Measurements from ENCODE around the gene OSBPL9. TPM values are rescaled to one million over a fixed set of nuclear protein-coding genes. Genes with fewer than 3 reads are reported as not detected.

The OSBPL9 gene
- total RNA-seq, 2 experiments from 2014 or later = 58.6 to 87.8 TPM

DNA sequence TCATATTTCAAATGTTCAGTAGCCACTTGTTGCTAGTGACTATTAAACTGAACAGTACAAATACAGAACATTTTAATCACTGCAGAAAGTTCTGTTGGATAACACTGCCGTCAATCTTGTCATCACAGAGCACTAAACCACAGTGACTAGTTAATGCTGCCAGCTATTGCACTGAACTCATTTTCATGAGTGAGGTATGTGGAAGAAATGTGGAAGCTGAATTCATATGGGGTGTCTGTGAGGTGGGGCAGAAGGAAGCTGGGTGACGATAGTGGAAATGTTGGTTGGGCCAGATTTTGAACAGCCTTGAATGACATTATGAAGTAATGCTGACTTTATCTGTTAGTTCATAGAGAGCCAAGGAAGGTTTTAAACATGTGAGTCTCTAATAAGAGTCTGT is 49.6 kb downstream of the OSBPL9 start:
- BruUV-seq (replicated peaks) = no TSS peak
- no peak for DNase-seq (ENCODE audit: low spot score)
- no peaks in the 10 kb centered on the region for H3K4me1 ChIP-seq (ENCODE audit: insufficient read depth, low read length, poor library complexity, severe bottlenecking)
- H4K20me1 ChIP-seq (ENCODE audit: insufficient read depth, low read length) = no peaks in the 10 kb centered on the region
- intact Hi-C loops (cut with micrococcal nuclease; ENCODE audit: unreplicated experiment) = no loop called here
- H3K27ac ChIP-seq (ENCODE audit: low read depth, low read length, poor library complexity, severe bottlenecking) = no peak overlapping the region
- no peaks in the 10 kb centered on the region for H3K9me3 ChIP-seq (ENCODE audit: low read length)
- H3K4me3 ChIP-seq (ENCODE audit: low read depth, low read length, poor library complexity, severe bottlenecking) = no peak overlapping the region
- CTCF ChIA-PET (ENCODE audit: unreplicated experiment) = no interaction called here
- no peaks in the 10 kb centered on the region for H3K9me2 ChIP-seq (ENCODE audit: insufficient read depth, low read length)
- no peak overlapping the region for H3K4me2 ChIP-seq (ENCODE audit: low read length)
- TF ChIP-seq, protein P1, sequence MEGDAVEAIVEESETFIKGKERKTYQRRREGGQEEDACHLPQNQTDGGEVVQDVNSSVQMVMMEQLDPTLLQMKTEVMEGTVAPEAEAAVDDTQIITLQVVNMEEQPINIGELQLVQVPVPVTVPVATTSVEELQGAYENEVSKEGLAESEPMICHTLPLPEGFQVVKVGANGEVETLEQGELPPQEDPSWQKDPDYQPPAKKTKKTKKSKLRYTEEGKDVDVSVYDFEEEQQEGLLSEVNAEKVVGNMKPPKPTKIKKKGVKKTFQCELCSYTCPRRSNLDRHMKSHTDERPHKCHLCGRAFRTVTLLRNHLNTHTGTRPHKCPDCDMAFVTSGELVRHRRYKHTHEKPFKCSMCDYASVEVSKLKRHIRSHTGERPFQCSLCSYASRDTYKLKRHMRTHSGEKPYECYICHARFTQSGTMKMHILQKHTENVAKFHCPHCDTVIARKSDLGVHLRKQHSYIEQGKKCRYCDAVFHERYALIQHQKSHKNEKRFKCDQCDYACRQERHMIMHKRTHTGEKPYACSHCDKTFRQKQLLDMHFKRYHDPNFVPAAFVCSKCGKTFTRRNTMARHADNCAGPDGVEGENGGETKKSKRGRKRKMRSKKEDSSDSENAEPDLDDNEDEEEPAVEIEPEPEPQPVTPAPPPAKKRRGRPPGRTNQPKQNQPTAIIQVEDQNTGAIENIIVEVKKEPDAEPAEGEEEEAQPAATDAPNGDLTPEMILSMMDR (conservative IDR thresholded peaks at IDR 0.05; ENCODE audit: low read length) = no peak
- TF ChIP-seq EZH2phosphoT487 (IDR thresholded peaks at IDR 0.05; ENCODE audit: borderline replicate concordance, low read depth, low read length) = no peak
- H3K79me2 ChIP-seq (ENCODE audit: insufficient read depth, low read depth, low read length) = no peaks in the 10 kb centered on the region
- no peak overlapping the region for H2AFZ ChIP-seq (ENCODE audit: low read length)
- H3K36me3 ChIP-seq (ENCODE audit: insufficient read depth, low read length) = no peaks in the 10 kb centered on the region
- POLR2A ChIA-PET = interaction anchor here (0.7 kb wide), 1 partner anchor 9 kb away, joined by 3 read pairs; no protein-coding TSS in a partner anchor

DNA sequence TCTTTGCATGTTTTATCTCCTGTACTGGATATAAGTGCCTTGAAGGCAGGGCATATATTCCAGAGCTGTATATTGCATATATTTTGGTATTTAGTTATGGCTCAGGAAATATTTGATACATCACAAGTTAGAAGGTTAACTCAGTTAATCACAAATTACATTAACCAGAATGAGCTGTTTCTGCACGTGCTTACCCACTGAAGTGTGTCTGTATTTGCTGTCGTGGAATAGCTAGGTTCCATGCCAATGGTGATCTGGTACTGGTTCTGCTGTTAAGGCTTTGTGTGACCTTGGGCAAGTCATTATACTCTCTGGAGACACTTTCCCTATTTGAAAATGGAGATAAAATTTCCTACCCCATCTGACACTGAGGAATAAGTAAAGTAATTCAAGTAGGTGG is 50.7 kb downstream of the OSBPL9 start:
- Histone ChIP-seq H3K27ac (ENCODE audit: low read depth, low read length, poor library complexity, severe bottlenecking) (no peak overlapping the region), H3K9me2 (ENCODE audit: insufficient read depth, low read length) (no peaks in the 10 kb centered on the region), H2AFZ (ENCODE audit: low read length) (no peak overlapping the region), H3K36me3 (ENCODE audit: insufficient read depth, low read length) (no peaks in the 10 kb centered on the region), H3K9me3 (ENCODE audit: low read length) (no peaks in the 10 kb centered on the region), H4K20me1 (ENCODE audit: insufficient read depth, low read length) (no peaks in the 10 kb centered on the region), H3K4me1 (ENCODE audit: insufficient read depth, low read length, poor library complexity, severe bottlenecking) (no peaks in the 10 kb centered on the region), H3K79me2 (ENCODE audit: insufficient read depth, low read depth, low read length) (no peaks in the 10 kb centered on the region), H3K4me2 (ENCODE audit: low read length) (no peak overlapping the region), H3K4me3 (ENCODE audit: low read depth, low read length, poor library complexity, severe bottlenecking) (no peak overlapping the region)
- ChIA-PET POLR2A (interaction anchor here (0.7 kb wide), 1 partner anchor 176 kb away, joined by 4 read pairs; no protein-coding TSS in a partner anchor), CTCF (ENCODE audit: unreplicated experiment) (no interaction called here)
- intact Hi-C loops (cut with micrococcal nuclease; ENCODE audit: unreplicated experiment) = no loop called here
- DNase-seq (ENCODE audit: low spot score) = no peak
- TF ChIP-seq EZH2phosphoT487 (IDR thresholded peaks at IDR 0.05; ENCODE audit: borderline replicate concordance, low read depth, low read length) = no peak
- TF ChIP-seq, protein P1 (conservative IDR thresholded peaks at IDR 0.05; ENCODE audit: low read length) = no peak
- no TSS peak for BruUV-seq (replicated peaks)

DNA sequence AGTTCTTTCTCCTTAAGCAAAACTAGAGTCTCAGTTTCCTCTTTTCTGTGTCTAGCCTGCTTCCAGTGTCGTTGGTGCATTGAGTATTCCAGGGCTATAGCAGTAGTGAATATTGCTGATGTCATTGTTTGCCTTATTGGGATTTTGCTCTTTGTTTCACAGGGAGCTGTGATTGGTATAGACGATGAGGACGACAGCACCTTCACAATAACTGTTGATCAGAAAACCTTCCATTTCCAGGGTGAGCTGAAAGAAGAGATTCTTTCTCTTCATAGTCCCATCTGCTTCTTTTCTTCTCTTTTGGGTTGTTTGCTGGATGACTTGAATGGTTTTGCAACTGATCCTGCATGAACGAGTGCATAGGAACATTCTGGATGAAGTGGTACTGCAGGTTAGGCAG is 52.4 kb downstream of the OSBPL9 start:
- no peaks in the 10 kb centered on the region for H4K20me1 ChIP-seq (ENCODE audit: insufficient read depth, low read length)

More for the DNA sequence above, 52.4 kb downstream of the OSBPL9 start:
- H3K4me2 ChIP-seq (ENCODE audit: low read length) = no peak overlapping the region
- H3K79me2 ChIP-seq (ENCODE audit: insufficient read depth, low read depth, low read length) = no peaks in the 10 kb centered on the region
- H3K9me3 ChIP-seq (ENCODE audit: low read length) = no peaks in the 10 kb centered on the region
- POLR2A ChIA-PET = interaction anchor here (0.7 kb wide), 1 partner anchor 383 kb away, joined by 8 read pairs; no protein-coding TSS in a partner anchor
- no peak overlapping the region for H2AFZ ChIP-seq (ENCODE audit: low read length)
- no peaks in the 10 kb centered on the region for H3K4me1 ChIP-seq (ENCODE audit: insufficient read depth, low read length, poor library complexity, severe bottlenecking)
- CTCF ChIA-PET (ENCODE audit: unreplicated experiment) = no interaction called here
- BruUV-seq (replicated peaks) = no TSS peak
- intact Hi-C loops (cut with micrococcal nuclease; ENCODE audit: unreplicated experiment) = no loop called here
- H3K27ac ChIP-seq (ENCODE audit: low read depth, low read length, poor library complexity, severe bottlenecking) = no peak overlapping the region
- no peak overlapping the region for H3K4me3 ChIP-seq (ENCODE audit: low read depth, low read length, poor library complexity, severe bottlenecking)
- no peak for DNase-seq (ENCODE audit: low spot score)
- H3K36me3 ChIP-seq (ENCODE audit: insufficient read depth, low read length) = no peaks in the 10 kb centered on the region
- TF ChIP-seq EZH2phosphoT487 (IDR thresholded peaks at IDR 0.05; ENCODE audit: borderline replicate concordance, low read depth, low read length) = no peak
- TF ChIP-seq, protein P1 (conservative IDR thresholded peaks at IDR 0.05; ENCODE audit: low read length) = no peak
- no peaks in the 10 kb centered on the region for H3K9me2 ChIP-seq (ENCODE audit: insufficient read depth, low read length)

All from OCI-LY7 (cell line).